NCI-H460 (cell line): Measurements from ENCODE around the gene PIP4K2B. TPM values are rescaled to one million over a fixed set of nuclear protein-coding genes. Genes with fewer than 3 reads are reported as not detected.
"Not testable (repeated sequence)": the region's sequence is repeated elsewhere in the genome, so short reads cannot be mapped to it uniquely, and the experiment has no call there.

ENCODE experiments used
- DNase-seq: peaks from one replicate; pipeline ENCODE4 v3.0.0-alpha.2; 2016; ENCODE audit warnings: low read depth; ENCODE audit errors: extremely low read depth
- total RNA-seq: library from RNA; depleted of rRNA; stranded (reverse); fragments of >200 nt; shearing (Covaris generic); gene quantifications from 2 replicates; pipeline ENCODE4 v1.2.3, GENCODE V29; 2014

PIP4K2B gene
- total RNA-seq, 1 experiment from 2014 or later: 35.6 TPM

DNA sequence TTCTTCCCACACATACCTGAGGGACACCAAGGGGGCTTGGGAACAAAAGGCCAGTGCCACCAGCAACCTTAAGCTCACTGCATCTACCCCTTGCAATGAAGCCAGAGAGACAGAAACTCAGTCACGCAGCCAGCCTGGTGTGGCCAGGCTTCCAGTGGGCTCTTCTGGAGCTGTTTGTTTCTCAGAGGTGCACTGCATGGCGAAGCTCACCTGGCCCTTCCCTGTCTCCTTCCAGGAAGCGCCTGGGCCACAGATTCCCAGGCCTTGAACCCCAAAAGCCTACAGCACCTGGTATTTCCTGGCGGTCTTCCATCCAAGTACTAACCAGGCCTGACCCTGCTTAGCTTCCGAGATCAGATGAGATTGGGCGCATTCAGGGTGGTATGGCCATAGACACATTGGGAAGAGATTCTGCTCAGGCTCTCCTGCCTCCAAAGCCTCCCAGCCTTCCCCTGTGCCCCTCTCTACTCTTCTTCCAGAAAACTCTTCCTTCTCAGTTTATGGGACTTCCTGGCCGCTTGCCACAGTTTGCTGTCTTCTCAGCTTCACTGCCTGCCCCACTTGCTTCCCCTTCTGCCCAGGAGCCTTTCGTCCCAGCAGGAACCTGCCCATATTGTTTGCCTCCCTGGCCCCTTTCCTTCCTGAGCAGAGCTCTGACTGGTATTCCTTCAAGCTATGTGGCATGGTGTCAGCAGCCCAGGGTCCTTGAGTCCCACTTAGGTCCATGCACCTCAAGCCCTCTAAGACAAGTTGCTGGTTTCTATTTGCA is 67.6 kb downstream of the PIP4K2B start:
- no peak for DNase-seq

DNA sequence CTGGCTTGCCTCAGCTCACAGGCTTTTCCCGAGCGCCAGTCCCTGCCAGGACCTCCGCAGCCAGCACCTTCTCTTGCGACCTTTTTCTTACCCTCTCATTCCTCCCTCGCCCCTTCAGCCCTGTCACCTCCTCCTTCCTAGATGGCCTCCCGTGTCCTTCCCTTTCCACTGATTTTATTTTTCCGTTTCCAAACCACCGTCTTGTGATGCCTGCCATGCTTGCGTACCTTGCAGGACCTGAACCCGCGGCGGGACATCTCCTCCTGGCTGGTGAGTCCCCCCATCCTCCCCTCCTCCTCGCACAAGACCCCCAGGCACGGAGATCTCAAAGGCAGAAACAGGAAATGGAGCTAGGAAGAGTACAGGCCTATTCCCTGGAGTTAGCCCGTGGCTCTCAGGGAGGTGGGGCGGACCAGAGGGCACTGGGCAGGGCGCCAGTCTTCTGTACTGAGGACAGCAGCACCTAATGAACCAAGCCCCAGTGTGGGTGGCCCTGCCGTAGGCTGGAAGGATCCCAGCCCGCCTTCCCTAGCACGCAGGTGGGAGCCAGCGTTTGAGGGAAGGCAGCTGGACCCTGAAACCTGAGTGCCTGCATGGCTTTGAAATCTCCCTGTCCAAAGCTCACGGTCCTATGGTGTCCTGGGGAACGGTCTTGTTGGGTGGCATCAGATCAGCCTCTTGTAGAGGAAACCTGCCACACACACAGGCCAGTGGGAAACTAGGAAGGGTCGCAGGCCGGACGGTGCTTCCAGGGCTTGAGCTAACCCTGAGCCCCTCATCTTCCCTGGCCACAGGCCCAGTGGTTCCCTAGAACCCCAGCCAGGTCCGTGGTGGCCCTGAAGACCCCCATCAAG is 68.6 kb downstream of the PIP4K2B start:
- no peak for DNase-seq

DNA sequence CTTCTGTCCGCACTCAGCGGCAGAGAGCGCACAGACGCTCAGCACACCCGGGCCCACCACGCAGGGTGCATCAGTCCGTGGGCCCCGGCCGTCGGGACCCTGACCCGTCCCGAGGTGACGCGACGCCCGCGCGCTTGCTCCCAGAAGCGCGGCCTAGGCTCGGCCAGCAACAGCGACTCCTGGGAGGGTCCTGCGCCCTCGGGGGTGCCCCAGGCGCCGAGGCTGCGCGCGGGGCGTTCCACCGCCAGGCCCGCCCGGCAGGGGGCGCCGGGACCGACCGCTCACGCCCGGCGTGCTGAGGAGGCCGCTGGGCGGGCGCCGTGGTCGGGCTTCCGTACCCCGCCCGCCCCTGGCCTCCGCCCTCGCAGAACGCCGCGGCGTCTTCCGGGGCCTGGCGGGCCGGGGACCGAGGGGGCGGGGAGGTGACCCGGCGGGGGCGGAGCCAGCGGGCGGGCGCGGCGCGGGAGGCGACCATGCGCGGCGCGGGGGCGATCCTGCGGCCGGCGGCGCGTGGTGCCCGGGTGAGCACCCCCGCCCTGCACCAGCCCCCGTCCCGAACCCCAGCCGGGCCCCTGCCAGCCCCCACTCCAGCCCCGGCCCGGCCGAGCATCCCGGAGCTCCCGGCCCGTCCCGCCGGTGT is 69.3 kb downstream of the PIP4K2B start, which contains the start of gene CISD3:
TSS of gene CISD3 (plus strand) at position 456 of the 640 bp plus-strand sequence. CDS start at position 474, 18 bp downstream.
- DNase-seq: peak; percentile 85

DNA sequence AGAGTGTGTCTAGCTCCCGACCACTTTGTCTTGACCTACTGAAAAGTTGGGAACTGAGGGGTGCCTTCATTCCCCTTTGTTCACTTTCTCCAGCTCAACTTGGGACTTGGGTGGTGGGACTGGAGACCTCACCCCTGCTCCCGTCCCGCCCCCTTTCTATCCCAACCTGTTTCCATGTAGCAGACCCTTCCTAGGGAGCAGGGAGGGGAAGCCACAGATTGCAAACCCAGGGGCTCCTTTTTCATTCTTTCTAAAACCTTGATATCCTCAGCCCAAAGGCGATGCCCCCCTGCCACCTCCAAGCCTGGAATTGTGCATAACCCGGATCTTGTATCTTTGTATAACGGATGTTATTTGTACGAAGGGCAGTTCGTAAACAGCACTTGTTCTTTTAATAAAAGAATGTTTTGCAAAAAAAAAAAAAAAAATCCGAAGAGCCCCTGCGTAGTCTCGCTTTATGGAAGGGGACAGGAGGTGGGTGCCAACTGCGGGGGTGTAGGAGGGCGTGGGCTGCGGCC is 69.9 kb downstream of the PIP4K2B start:
- no peak for DNase-seq

DNA sequence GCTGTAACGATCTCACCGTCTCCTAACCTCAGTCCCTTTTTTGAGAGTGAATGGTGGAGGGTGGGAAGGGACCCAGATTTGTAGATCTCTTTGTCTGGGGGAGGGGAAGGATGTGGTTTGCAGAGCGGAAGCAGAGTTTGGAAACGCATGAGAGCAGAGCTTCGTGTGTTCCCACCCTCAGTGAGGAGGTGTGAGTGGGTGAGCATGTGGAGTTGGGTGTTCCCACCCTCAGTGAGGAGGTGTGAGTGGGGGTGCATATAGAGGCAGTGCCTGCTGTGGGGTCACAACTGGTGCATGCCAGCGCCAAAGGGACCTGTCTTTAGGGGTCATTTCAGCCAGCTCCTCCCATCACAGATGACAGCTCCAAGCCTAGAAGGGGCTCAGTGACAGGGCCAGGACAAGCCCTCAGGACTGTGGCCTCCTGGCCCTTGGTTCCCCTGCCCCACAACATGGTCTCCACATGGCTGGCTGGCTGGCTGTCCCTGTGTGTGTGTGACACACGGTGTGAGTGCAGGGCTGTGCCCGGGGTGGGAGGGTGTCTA is 71.0 kb downstream of the PIP4K2B start:
- no peak for DNase-seq

DNA sequence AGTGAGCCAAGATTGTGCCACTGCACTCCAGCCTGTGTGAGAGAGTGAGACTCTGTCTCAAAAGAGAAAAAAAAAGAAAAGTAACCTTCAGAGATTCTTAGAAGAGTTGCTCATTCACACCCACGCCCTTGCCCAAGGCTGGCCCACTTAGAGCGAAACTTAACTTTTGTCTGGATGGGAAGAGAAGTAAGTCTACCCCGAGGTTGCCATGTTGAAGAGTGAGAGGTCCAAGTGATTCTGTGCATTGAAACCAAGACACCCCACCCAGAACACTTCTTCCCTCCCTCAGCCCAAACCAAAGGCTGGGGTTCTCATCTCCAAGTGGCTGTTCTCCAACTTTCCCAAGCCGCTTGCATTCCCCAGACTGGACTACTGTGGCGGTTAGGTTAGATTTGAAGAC is 71.6 kb downstream of the PIP4K2B start:
- no peak for DNase-seq

DNA sequence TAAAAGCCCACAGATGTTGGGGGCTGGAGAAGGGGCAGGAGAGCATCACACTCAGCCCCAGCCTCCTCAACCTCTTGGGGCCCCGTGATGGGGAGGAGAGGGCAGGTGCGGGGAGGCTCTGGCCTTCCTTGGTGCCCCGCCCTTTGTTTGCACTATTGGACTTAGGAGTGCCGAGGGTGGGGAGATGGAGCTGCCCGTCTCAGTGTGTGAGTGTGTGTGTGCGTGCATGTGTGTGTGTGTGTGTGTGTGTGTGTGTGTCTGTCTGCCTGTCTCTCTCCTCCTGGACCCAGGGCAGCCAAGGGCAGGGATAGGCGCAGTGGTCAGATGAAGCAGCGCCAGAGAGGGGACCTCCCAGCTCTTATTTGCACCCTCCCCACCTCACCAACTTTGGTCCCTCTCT is 73.2 kb downstream of the PIP4K2B start:
- DNase-seq: not testable (repeated sequence)

DNA sequence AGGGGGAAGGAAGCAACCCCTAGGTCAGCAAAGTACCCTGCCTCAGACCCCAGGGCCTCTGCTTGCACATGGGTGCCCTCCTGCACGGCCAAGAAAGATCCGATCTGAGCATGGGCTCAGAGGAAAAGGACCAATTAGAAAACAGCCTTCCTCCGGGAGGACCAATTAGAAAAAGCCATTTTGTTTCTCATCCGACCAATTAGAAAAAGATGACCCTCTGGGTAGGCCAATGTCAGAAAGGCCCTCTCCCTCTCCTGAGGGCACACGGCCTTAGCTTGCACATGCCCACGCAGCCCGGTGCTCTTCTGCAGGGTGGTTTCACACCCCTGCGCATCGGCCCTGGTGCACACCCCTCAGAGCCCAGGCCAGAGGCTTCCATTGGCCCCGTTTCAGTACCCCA is 74.3 kb downstream of the PIP4K2B start:
- DNase-seq: no peak

DNA sequence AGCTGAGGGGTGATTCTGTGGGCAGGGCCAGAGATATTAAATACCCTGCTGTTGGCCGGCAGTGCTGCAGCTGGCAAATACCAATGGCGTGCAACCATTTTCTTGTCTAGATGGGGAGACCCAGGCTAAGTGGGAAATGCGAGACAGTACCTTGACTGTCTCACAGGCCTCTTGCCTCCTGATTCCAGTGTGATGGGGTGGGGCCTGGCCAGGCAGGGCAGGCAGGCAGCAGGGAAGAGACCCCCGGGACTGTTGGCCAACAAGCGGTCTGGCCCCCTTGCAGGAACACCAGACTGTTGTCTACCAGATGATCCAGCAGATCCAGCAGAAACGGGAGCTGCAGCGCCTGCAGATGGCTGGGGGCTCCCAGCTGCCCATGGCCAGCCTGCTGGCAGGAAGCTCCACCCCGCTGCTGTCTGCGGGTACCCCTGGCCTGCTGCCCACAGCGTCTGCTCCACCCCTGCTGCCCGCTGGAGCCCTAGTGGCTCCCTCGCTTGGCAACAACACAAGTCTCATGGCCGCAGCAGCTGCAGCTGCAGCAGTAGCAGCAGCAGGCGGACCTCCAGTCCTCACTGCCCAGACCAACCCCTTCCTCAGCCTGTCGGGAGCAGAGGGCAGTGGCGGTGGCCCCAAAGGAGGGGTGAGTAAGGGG is 74.9 kb downstream of the PIP4K2B start:
- no peak for DNase-seq

DNA sequence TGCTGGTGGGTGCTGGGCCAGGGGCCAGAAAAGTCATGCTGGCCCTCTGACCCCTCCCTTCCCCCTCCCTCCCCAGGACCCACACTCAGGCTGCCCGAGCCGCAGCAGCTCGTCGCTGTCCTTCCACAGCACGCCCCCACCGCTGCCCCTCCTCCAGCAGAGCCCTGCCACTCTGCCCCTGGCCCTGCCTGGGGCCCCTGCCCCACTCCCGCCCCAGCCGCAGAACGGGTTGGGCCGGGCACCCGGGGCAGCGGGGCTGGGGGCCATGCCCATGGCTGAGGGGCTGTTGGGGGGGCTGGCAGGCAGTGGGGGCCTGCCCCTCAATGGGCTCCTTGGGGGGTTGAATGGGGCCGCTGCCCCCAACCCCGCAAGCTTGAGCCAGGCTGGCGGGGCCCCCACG is 77.6 kb downstream of the PIP4K2B start:
- DNase-seq: no peak

DNA sequence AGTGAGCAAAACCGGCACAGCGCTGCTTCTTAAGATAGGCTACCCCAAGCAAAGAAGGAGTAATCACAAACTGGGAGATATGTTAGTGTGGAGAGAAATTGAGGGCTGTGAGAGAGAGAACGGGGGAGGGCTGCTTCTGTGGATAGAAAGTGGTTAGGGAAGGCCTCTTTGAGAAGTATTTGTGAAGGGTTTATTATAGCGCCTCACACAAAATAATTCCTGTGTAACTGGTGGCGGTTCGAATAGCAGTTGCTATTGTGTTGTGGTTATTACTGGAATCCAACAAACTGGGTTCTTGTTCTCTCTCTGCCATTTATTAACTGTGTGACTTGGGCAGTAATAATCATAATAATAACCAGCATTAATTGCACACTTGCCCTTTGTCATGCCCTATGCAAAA is 78.4 kb downstream of the PIP4K2B start:
- no peak for DNase-seq

DNA sequence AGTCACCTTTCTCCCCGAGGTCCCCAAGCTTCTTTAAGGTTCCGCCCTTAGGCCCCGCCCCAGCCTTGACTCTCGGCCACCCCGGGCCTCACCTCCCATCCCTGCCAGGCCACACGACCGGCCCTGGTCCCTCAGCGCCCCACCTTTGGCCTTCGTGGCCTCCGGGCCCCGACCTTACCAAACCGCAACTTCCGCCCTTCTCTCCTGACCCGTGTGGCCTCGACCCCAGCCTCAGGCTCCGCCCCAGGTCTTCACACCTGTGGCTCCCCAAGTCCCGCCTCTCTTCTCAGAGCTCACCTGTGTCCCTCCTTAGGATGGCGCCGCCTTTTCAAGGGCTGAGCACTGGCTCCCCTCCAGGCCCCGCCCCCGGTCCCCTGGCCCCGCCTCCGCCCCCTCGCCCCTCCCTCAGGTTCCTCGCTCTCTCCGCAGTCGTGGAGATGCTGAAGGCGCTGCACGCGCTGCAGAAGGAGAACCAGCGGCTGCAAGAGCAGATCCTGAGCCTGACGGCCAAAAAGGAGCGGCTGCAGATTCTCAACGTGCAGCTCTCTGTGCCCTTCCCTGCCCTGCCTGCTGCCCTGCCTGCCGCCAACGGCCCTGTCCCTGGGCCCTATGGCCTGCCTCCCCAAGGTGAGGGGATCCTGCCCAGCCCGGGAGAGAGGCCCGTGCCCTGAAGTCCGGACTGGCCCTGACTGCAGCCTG is 79.3 kb downstream of the PIP4K2B start:
- no peak for DNase-seq

DNA sequence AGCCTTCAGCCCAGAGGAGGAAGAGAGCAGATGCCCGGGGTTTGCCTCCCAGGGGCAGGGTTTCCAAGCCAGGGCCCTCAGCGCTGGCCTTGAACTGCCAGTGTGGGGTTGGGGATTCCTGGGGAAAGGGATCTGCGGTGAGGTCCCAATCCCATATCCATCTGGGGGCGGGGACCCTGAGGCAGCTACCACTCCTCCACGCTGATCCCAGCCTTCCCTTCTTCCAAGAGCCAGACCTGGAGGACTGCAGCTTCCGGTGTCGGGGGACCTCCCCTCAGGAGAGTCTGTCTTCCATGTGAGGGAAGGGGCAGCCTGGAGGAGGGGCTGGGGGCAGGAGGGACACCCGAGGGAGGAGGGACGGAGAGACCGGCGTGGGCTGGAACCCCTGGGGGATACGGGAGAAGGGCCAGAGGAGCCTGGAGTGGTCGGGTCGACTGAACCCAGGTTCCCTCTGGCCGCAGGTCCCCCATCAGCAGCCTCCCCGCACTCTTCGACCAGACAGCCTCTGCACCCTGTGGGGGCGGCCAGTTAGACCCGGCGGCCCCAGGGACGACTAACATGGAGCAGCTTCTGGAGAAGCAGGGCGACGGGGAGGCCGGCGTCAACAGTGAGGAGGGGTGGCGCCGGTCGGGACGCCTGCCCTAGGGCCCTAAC is 79.9 kb downstream of the PIP4K2B start:
- no peak for DNase-seq

DNA sequence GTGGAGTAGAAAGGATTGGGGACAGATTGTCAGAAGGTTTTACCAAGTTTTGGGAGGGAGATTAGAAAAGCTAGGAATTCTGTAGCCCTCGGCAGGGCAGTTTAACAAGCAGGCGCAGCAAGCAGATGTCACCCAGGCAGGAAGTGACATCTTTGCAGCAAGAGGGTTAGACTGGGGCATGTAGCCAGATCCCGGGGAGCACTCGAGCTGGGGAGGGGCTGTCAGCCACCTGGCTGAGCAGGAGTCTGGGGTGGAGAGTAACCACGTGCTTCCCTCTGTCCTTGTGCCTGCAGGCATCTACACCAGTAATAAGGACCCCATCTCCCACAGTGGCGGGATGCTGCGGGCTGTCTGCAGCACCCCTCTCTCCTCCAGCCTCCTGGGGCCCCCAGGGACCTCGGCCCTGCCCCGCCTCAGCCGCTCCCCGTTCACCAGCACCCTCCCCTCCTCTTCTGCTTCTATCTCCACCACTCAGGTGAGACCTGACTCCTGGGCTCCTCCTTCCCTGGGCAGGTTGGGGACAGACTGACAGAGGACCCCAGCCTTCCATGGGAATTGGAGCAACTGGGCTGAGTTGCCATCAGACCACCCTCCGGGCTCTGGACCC is 82.1 kb downstream of the PIP4K2B start:
- no peak for DNase-seq

DNA sequence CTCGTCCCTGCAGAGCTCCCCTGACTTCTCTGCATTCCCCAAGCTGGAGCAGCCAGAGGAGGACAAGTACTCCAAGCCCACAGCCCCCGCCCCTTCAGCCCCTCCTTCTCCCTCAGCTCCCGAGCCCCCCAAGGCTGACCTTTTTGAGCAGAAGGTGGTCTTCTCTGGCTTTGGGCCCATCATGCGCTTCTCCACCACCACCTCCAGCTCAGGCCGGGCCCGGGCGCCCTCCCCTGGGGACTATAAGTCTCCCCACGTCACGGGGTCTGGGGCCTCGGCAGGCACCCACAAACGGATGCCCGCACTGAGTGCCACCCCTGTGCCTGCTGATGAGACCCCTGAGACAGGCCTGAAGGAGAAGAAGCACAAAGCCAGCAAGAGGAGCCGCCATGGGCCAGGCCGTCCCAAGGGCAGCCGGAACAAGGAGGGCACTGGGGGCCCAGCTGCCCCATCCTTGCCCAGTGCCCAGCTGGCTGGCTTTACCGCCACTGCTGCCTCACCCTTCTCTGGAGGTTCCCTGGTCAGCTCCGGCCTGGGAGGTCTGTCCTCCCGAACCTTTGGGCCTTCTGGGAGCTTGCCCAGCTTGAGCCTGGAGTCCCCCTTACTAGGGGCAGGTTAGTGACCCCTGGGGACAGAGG is 82.9 kb downstream of the PIP4K2B start:
- DNase-seq: no peak
